NCI-H345 (cell line): Measurements from ENCODE around the gene ZNF429.
"Not testable (repeated sequence)": the region's sequence is repeated elsewhere in the genome, so short reads cannot be mapped to it uniquely, and the experiment has no call there.

ENCODE experiments used
- DNase-seq: peaks from one replicate; lab custom pipeline; 2025; lab: John Stamatoyannopoulos, UW

ZNF429 gene

GRCh38 chr19:21513651-21514050, 8.2 kb downstream of the ZNF429 start:
- no peak for DNase-seq

- DNase-seq: no peak
Measured at GRCh38 chr19:21519488-21519887, 14.1 kb downstream of the ZNF429 start.

GRCh38 chr19:21532904-21533303, 27.5 kb downstream of the ZNF429 start:
- no peak for DNase-seq

DNA sequence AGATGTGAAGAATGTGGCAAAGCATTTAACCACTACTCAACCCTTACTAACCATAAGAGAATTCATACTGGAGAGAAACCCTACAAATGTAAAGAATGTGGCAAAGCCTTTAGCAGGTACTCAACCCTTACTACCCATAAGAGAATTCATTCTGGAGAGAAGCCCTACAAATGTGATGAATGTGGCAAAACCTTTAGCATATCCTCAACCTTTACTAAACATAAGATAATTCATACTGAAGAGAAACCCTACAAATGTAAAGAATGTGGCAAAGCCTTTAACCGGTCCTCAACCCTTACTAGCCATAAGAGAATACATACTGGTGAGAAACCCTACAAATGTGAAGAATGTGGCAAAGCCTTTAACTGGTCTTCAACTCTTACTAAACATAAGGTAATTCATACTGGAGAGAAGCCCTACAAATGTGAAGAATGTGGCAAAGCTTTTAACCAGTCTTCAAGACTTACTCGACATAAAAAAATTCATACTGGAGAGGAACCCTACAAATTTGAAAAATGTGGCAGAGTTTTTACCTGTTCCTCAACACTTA, 31.4 kb downstream of the ZNF429 start:
- not testable (repeated sequence) for DNase-seq

GRCh38 chr19:21559444-21559843, 54.0 kb downstream of the ZNF429 start:
- no peak for DNase-seq

DNA sequence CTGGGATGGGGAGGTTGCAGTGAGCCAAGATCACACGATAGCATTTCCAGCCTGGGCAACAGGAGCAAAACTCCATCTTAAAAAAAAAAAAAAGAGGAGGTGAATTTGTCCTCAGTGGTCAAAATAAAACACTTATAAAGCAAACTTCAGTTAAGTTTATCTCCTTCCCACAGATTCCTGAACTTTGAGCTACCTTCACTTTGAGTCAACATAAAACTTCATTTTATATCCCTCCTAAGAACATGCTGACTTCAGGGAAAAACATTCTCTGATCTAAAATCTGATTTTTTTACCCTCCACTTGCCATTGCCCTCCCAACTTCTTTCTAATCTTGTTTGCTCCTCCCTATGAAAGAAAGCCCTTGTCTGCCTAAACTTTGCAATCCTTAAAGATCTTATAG, 59.0 kb downstream of the ZNF429 start:
- no peak for DNase-seq

DNA sequence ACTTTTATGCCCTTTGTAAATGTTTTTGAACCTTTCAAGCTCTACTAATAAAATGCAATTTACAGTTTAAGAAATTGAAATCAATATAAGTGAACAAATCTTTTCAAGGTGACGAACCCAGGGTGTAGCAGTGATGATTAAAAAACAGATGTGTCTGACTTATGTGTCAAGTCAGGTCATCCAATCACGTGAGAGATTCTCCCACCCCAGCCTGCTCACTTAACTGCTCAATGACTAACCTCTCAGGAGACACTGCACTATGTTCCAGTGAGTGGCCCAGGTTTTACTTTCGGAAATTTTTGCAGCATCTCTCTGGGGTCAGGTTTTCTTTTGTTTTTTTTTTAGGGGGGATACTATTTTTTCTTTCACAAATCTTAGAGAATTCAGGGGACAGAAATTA, 60.7 kb downstream of the ZNF429 start:
- DNase-seq: no peak

DNA sequence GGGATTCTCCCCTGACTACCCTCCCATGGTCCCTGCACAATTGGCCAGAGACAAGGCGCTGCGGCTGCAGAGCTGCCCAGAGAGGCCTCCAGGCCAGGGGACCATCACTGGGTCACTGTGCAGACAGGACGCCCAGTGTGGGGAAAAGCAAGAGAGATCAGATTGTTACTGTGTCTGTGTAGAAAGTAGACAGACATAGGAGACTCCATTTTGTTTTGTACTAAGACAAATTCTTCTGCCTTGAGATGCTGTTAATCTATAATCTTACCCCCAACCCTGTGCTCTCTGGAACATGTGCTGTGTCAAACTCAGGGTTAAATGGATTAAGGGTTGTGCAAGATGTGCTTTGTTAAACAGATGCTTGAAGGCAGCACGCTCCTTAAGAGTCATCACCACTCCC, 62.4 kb downstream of the ZNF429 start:
- not testable (repeated sequence) for DNase-seq

DNA sequence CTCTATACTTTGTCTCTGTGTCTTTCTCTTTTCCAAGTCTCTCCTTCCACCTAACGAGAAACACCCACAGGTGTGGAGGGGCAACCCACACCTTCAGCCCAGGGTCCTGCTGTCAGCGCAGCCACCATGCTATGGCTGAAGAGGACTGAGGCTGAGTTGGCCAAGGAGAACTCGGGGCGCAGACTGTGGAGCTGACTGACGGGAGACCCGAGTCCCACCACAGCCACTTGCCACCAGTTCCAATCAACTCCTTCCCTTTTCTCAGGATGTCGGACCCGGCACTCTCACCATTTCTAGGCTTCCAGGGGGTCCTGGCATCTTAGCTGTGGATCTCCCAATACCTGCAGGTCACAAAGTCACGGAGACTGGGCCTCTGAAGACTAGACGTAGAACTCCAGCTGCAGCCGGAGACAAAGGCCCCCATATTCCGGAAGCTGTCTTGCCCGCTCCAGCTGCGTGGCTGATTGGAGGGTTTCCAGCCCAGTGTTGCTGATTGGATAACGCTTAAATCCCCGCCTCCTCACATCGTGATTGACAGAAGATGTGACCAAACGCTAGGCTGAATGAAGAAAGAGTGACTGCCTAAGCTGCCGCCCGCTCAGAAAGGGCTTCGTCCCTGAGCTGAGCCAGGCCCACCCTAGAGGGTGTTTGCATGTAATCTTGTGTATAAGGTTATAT, 63.6 kb downstream of the ZNF429 start:
- no peak for DNase-seq

DNA sequence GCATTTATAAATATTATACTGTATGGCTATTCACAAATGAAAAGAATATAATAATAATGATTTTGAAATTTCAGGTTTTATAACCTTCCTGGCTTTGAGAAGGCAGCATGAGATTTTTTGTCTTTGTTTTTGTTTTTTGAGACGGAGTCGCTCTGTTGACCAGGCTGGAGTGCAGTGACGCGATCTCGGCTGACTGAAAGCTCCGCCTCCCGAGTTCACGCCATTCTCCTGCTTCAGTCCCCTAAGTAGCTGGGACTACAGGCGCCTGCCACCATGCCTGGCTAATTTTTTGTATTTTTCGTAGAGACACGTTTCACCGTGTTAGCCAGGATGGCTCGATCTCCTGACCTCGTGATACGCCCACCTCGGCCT, 64.1 kb downstream of the ZNF429 start:
- no peak for DNase-seq

DNA sequence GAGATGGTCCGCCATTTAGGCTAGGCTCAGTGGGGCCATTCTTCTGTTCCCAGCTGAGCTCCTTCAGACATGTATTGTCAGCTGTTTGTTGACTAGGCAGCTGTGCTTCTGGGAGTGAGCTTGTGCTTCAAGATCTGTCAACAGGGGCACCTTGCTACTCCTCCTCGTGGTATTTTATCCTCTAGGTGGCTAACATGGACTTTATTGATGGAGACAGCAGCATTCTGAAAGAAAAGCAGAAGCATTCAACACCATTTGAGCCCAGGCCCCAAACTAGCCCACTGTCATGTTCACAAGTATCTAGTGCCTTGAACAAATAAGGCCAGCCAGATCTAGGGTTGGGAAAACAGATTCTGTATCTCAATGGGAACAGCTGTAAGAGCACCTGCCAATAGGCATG, 65.9 kb downstream of the ZNF429 start:
- DNase-seq: no peak

- no peak for DNase-seq
Measured at GRCh38 chr19:21574607-21575006, 69.2 kb downstream of the ZNF429 start.

GRCh38 chr19:21576481-21576880, 71.1 kb downstream of the ZNF429 start:
- DNase-seq: no peak

- no peak for DNase-seq
Measured at GRCh38 chr19:21580101-21580500, 74.7 kb downstream of the ZNF429 start.

GRCh38 chr19:21580818-21581217, 75.4 kb downstream of the ZNF429 start:
- DNase-seq: no peak

- DNase-seq: no peak
Measured at GRCh38 chr19:21581646-21582240, 76.3 kb downstream of the ZNF429 start.

DNA sequence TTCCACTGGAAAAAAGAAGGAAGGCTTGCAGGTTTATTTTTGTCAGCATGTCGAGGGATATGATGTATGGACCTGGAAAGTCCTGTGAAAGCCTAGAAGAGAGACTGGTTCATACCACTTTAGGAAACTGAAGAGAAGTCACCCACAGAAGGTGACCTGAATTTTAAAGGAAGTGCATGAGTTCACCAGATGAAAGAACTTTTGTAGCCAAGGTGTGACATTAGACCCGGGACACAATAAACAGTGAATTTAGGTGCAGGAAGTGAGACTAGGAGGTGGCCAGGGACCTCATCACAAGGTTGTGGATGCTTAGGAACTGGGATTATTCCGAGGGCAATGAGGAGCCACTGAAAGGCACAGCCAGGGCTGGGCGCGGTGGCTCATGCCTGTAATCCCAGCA, 79.1 kb downstream of the ZNF429 start:
- no peak for DNase-seq

DNA sequence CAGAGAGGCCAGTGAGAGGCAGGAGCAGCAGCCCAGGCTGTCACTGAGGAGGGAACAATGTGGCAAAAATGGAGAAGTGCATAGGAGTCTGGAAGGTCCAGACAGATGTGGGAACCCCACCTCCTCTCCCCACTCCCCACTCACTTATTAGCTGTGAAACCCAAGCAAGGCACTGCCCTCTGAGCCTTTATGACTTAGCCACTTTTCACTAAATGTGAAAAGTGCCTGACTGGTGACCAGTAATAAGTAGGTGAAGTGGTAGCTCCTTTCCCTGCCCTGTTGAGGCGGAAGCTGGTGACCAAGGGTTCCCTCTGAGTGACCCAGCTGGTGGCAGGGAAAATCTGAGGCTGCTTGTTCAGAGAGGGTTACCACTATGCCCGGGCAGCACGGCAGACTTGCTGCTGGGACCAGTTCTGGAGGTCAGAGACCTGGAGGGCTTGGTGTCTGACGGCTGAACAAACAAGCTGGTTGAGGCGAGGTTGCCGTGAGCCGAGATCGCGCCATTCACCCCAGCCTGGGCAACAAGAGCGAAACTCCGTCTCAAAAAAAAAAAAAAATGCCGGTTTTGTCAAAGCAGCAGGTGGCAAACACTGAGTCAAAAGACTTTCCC, 80.0 kb downstream of the ZNF429 start:
- no peak for DNase-seq

- no peak for DNase-seq
Measured at GRCh38 chr19:21586311-21587116, 81.1 kb downstream of the ZNF429 start.

DNA sequence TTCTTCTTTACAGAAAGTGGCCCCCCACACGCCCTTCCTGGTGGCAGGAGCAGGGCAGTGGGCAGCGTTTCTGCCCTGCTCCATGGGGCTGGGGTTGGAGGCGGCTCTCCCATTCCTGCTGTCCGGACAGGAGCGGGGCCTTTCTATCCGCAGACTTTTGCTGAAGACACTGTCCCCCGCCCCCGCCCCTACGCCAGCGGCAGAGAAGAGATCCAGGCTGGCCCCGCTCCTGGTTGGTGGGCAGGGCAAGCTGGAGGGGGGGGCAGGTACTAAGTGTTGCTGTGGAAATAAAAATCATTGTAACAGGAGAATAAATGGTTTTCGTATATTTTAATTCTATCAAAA, 81.7 kb downstream of the ZNF429 start:
- no peak for DNase-seq

DNA sequence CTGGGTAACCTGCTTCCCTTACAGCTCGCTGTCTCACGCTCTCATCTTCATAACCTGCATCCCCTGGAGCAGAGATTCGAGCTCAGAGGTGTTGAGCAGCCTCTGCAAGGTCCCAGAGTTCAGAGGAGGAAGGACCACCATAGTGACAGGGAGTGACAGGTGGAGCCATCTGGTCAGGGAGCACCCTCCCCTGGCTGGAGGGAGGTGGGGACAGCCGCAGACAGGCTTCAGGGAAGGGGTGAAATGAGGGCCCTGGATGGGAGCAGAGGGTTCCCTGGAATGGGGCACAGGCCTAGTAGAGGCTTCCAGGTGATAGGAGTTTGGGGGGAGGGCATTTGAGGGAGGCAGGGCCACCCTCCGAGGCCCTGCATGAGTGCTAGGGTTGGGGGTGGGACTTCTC, 82.1 kb downstream of the ZNF429 start:
- DNase-seq: no peak

GRCh38 chr19:21588065-21588601, 82.7 kb downstream of the ZNF429 start:
- DNase-seq: no peak
